HPDE6-E6E7 (cell line): Measurements from ENCODE around the gene ELAPOR2.
"Not testable (repeated sequence)": the region's sequence is repeated elsewhere in the genome, so short reads cannot be mapped to it uniquely, and the experiment has no call there.

Experiments used
- DNase-seq: peaks from one replicate; pipeline ENCODE4 v3.0.0; 2011; ENCODE audit warnings: missing footprints; ENCODE audit errors: extremely low spot score

The ELAPOR2 gene

DNA sequence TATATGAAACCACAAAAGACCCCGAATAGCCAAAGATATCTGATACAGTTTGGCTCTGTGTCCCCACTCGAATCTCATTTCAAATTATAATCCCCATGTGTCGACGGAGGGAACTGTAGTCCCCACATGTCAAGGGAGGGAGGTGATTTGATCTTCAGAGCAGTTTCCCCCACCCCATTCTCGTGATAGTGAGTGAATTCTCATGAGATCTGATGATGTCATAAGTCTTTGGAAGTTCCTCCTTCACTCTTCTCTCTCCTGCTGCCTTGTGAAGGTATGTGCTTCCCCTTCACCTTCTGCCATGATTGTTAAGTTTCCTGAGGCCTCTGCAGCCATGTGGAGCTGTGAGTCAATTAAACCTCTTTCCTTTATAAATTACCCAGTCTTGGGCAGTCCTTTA, 13.0 kb downstream of the ELAPOR2 start:
- DNase-seq, result no peak

DNA sequence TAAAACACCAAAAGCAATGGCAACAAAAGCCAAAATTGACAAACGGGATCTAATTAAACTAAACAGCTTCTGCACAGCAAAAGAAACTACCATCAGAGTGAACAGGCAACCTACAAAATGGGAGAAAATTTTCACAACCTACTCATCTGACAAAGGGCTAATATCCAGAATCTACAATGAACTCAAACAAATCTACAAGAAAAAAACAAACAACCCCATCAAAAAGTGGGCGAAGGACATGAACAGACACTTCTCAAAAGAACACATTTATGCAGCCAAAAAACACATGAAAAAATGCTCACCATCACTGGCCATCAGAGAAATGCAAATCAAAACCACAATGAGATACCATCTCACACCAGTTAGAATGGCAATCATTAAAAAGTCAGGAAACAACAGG, 14.7 kb downstream of the ELAPOR2 start:
- DNase-seq, result not testable (repeated sequence)

DNA sequence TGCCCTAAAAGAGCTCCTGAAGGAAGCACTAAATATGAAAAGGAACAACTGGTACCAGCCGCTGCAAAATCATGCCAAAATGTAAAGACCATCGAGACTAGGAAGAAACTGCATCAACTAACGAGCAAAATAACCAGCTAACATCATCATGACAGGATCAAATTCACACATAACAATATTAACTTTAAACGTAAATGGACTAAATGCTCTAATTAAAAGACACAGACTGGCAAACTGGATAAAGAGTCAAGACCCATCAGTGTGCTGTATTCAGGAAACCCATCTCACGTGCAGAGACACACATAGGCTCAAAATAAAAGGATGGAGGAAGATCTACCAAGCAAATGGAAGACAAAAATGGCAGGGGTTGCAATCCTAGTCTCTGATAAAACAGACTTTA, 17.9 kb downstream of the ELAPOR2 start:
- DNase-seq, result not testable (repeated sequence)

DNA sequence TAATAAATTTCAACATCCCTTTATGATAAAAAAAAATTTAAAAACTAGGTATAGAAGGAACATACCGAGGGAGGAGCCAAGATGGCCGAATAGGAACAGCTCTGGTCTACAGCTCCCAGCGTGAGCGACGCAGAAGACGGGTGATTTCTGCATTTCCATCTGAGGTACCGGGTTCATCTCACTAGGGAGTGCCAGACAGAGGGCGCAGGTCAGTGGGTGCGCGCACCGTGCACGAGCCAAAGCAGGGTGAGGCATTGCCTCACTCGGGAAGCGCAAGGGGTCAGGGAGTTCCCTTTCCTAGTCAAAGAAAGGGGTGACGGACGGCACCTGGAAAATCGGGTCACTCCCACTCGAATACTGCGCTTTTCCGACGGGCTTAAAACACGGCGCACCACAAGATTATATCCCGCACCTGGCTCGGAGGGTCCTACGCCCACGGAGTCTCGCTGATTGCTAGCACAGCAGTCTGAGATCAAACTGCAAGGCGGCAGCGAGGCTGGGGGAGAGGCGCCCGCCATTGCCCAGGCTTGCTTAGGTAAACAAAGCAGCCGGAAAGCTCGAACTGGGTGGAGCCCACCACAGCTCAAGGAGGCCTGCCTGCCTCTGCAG, 19.7 kb downstream of the ELAPOR2 start:
- not testable (repeated sequence) for DNase-seq

DNA sequence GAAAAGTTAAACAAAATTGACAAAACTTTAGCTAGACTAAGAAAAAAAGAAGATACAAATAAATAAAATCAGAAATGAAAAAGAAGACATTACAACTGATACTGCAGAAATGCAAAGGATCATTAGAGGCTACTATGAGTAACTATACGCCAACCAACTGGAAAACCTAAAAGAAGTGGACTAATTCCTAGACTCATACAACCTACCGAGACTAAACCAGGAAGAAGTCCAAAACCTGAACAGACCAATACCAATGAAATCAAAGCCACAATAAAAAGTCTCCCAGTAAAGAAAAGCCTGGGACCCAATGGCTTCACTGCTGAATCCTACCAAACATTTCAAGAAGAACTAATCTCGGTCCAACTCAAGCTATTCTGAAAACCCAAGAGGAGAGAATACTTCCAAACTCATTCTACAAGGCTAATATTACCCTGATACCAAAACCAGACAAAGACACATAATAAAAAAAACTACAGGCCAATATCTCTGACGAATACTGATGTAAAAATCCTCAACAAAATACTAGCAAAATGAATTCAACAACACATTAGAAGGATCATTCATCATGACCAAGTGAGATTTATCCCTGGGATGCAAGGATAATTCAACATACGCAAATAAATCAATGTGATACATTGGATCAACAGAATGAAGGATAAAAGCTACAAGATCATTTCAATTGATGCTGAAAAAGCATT, 20.3 kb downstream of the ELAPOR2 start:
- DNase-seq, result no peak

DNA sequence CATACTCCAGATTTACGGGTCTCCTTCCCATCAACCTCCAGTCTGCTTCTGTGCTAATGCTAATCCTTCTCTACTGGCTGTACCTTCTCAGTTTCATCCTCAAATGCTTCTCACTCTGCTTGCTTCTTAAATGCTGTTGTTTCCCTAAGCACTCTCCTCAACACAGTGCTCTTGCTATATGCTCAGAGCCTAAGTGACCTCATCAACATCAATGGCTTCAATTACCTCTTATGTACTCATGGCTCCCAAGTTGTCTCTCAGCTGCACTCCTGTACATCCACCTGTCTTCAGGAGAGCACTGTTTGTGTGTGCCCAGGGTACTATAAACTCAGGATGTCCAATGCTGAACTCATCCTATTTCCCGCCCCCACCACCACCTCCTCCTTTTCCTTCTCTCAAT, 22.5 kb downstream of the ELAPOR2 start:
- DNase-seq, result no peak

DNA sequence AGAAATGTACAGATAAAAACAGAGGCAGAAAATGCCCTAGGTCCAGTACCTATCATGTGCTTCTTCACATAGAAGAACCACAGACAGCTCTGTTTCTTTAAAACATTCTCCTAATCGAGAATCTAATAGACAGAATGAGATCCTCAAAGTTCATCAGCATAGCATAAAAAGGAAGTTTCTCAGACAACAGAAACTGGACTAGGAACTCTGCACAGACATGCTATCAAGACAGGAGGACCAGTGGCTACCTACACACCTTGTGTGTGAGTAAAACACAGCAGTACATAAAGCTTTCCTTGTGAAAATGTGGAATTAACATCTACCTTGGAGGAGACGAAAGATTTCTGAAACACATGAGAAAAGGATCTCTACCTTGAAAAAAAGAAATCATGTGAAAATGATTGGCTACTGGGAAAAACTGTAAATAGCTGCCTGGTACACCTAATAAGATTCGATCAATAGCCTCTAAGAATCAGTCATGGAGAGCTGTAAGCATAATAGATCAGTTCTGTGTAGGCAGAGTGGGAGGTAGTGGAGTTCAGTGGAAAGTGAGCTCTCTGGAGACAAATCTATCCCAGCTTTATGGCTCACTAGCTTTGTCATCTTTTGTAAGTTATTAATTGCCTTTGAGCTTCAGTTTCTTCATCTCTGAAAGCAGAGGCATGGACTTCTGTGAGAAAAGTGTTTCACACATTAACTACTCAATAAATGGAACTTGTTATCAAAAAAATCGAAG, 26.7 kb downstream of the ELAPOR2 start:
- no peak for DNase-seq

DNA sequence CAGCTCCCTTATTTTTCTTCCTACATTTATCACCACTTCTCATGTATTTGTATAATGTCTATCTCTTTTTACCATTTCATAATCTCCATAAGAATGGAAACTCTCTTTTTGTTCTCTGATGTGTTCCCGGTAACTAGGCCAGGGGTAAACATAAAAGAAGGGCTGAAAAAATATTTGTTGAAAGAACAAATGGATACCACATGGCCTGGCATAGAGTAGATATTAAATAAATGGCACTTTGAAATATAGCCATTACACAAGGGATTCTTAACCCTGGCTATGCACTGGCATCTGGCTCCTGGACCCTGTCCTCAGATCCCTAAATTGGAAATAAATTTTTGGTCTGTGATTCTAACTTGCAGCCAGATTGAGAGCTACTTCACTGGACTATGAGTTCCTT, 30.4 kb downstream of the ELAPOR2 start:
- no peak for DNase-seq

DNA sequence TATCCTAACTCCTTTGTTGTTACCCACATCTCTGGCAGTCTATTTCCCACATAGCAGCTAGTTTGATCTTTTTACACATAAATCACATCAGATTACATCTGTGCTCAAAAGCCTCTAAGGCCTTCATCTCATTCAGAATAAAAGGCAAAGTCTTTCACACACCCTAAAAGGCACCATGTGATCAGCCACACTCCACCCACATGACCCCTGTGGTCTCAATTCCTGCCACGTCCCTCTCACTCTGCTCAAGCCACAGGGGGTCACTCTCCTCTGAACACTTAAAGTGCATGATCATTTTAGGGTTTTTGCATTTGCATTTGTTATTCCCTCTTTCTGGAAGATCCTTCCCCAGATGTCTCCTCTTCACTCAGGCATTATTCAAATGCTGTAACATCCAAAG, 30.8 kb downstream of the ELAPOR2 start:
- DNase-seq, result no peak

DNA sequence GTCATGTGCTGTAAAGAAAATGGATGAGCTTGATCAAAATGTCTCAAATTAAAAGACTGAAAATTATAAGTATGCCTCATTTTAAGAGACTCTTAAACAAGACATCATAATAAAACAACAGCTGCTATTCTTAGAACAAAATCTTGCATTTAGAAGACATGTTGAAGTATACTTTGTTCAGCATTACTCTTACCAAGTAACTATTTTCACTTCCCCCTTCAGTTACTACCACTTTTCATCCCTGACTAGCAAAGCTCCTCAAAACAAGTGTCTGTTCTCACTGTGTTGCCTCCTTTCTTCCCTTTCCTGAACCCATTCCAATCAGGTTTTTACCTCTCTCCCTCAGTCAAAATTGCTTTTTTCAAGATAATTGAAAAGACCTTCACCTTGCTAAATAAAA, 31.6 kb downstream of the ELAPOR2 start:
- no peak for DNase-seq

DNA sequence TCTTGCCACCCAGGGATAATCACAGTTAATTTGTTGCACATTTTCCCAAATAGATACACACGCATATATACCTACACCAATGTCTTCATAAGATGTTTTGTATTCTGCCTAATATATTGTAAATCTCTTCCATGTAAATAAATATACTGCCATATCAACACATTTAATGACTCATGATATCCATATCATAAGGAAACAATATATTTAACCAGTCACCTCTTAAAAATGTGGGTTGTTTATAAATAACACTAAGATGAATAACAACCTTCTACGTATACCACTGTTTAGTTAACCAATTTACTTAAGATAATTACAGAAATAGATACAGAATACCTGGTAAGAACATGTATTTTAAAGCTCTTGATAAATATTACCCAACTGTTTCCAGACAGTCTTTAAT, 38.2 kb downstream of the ELAPOR2 start:
- no peak for DNase-seq

DNA sequence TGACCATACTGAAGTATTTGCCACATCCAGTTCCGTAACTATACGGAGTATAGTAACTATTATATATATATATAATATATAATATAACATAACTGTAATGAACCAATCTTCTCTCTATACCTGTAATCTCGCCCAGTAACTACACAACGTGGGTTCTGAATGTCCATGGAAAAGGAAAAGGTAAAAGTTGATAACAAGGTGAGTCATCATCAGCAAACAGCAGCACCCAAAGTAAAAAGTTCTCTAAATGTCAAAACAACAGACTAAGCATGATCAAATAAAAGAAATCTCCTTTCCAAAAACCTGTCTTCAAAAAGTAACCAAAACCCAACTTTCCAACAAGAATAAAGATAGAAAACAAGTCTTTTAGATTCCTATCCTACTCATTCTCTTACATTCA, 42.8 kb downstream of the ELAPOR2 start:
- DNase-seq, result no peak

DNA sequence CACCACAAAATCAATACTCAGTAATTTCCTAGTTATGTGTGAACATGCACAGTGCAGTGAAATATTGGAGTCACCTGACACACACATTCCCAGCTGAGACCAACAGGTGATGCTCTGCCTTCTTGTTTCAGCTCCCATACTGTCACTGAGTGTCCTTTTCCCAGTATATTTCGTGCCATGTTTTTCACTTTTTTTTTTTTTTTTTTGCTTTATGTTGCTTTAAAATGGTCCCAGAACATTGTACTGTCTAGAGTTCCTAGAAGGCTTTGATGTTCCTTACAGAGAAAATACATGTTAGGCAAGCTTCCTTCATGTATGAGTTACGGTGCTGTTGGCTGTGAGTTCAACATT, 45.6 kb downstream of the ELAPOR2 start:
- no peak for DNase-seq

DNA sequence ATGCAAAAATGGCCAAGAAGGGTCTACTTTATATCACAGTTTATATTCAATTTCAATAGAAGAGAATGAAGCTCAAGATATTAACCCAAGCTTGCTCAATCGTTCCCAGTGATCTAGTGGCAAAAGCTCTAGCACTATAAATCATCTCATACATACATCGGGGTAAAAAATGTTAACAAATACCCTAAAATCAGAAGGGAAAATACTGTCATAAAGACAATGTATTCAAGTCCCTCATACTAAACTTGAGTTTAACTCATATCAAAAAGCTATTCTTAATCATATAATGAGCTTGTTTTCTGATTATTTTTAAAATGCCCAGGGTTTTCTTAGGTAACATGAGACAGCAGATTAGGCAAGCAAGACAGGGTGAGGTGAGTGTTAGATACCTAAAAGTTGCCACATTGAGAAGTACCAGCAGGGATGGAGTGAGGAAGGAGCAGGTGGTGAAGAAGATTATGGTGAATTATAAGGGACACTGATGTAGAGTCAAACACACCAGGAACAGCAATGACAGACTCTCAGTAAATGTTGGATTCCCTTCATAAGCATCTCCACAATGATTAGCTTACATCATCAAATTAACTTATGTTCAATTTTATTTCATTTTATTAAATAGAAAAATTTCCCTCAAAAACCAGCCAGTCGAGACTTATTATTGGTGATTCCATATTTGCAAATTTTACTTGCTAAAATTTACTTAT, 46.2 kb downstream of the ELAPOR2 start:
- DNase-seq, result no peak
